ENCODE results near the gene EFCAB8.

EFCAB8 gene

DNA sequence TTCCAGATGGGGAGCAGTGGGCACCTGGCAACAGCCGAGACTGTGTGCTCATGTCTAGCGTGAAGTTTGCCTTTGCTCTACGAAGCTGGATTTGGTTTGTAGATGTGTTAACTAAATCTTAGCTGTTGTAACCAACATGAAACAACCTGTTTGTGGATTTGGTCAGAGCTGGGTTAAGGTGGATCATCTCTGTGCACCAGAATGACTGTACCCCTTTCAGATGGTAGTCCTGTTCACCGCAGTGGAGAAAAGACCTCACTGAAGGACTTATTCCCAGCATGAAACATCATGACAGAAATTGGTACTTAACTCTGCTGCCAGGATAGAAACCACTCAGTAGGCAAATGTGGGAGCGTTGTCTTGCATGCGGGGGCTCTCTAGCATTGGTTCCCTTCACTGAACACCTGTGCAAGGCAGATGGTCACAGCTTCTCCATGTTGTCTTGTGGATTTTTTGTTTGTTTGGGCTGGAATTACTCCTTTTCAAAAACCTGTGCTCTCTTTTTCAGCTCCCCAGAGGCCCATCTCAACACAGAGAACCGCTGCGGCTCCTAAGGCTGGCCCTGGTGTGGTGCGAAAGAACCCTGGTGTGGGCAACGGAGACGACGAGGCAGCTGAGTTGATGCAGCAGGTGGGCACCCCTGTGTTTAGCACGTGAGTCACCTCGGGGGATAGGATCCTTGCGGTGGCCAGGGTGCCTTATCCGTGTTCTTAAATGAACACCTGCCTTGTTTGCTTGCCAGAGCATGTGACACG lies 19.3 kb upstream of the EFCAB8 start:
- TF ChIP-seq ARNTL (CRISPR knock-in tag; IDR thresholded peaks at IDR 0.05; ENCODE audit: borderline replicate concordance, low read depth) (no peak), TOX (CRISPR knock-in tag; IDR thresholded peaks at IDR 0.05; ENCODE audit: borderline replicate concordance) (no peak), RARB (CRISPR knock-in tag; IDR thresholded peaks at IDR 0.05) (no peak), GLIS3 (CRISPR knock-in tag; IDR thresholded peaks at IDR 0.05) (no peak), ZNF70 (CRISPR knock-in tag; IDR thresholded peaks at IDR 0.05) (no peak)
- TF ChIP-seq, protein P1, sequence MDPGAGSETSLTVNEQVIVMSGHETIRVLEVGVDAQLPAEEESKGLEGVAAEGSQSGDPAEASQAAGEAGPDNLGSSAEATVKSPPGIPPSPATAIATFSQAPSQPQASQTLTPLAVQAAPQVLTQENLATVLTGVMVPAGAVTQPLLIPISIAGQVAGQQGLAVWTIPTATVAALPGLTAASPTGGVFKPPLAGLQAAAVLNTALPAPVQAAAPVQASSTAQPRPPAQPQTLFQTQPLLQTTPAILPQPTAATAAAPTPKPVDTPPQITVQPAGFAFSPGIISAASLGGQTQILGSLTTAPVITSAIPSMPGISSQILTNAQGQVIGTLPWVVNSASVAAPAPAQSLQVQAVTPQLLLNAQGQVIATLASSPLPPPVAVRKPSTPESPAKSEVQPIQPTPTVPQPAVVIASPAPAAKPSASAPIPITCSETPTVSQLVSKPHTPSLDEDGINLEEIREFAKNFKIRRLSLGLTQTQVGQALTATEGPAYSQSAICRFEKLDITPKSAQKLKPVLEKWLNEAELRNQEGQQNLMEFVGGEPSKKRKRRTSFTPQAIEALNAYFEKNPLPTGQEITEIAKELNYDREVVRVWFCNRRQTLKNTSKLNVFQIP (CRISPR knock-in tag; IDR thresholded peaks at IDR 0.05; ENCODE audit: borderline replicate concordance, low read depth) = no peak
- TF ChIP-seq, protein P2, sequence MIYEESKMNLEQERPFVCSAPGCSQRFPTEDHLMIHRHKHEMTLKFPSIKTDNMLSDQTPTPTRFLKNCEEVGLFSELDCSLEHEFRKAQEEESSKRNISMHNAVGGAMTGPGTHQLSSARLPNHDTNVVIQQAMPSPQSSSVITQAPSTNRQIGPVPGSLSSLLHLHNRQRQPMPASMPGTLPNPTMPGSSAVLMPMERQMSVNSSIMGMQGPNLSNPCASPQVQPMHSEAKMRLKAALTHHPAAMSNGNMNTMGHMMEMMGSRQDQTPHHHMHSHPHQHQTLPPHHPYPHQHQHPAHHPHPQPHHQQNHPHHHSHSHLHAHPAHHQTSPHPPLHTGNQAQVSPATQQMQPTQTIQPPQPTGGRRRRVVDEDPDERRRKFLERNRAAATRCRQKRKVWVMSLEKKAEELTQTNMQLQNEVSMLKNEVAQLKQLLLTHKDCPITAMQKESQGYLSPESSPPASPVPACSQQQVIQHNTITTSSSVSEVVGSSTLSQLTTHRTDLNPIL (CRISPR knock-in tag; IDR thresholded peaks at IDR 0.05; ENCODE audit: low read depth) = no peak
- TF ChIP-seq, protein P3, sequence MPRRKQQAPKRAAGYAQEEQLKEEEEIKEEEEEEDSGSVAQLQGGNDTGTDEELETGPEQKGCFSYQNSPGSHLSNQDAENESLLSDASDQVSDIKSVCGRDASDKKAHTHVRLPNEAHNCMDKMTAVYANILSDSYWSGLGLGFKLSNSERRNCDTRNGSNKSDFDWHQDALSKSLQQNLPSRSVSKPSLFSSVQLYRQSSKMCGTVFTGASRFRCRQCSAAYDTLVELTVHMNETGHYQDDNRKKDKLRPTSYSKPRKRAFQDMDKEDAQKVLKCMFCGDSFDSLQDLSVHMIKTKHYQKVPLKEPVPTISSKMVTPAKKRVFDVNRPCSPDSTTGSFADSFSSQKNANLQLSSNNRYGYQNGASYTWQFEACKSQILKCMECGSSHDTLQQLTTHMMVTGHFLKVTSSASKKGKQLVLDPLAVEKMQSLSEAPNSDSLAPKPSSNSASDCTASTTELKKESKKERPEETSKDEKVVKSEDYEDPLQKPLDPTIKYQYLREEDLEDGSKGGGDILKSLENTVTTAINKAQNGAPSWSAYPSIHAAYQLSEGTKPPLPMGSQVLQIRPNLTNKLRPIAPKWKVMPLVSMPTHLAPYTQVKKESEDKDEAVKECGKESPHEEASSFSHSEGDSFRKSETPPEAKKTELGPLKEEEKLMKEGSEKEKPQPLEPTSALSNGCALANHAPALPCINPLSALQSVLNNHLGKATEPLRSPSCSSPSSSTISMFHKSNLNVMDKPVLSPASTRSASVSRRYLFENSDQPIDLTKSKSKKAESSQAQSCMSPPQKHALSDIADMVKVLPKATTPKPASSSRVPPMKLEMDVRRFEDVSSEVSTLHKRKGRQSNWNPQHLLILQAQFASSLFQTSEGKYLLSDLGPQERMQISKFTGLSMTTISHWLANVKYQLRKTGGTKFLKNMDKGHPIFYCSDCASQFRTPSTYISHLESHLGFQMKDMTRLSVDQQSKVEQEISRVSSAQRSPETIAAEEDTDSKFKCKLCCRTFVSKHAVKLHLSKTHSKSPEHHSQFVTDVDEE (CRISPR knock-in tag; IDR thresholded peaks at IDR 0.05) = no peak
- TF ChIP-seq, protein P4, sequence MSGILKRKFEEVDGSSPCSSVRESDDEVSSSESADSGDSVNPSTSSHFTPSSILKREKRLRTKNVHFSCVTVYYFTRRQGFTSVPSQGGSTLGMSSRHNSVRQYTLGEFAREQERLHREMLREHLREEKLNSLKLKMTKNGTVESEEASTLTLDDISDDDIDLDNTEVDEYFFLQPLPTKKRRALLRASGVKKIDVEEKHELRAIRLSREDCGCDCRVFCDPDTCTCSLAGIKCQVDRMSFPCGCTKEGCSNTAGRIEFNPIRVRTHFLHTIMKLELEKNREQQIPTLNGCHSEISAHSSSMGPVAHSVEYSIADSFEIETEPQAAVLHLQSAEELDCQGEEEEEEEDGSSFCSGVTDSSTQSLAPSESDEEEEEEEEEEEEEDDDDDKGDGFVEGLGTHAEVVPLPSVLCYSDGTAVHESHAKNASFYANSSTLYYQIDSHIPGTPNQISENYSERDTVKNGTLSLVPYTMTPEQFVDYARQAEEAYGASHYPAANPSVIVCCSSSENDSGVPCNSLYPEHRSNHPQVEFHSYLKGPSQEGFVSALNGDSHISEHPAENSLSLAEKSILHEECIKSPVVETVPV (CRISPR knock-in tag; IDR thresholded peaks at IDR 0.05) = no peak
- no peak for ATAC-seq

DNA sequence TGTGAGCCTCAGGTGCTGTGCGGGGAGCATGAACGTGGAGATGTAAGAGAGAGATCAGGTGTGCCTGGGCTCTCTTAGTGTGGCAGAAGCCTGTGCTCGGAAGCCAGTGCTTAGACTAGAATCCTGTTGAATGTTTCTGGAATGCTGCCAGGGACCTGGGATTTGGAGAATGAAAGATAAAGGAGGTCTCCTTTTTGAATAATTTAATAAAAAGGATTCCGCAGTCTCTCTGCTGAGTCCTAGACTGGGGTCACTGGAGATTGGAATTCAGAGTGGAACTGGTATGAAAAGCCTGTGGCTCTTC lies 18.8 kb upstream of the EFCAB8 start:
- TF ChIP-seq TCF4 (CRISPR knock-in tag; IDR thresholded peaks at IDR 0.05; ENCODE audit: borderline replicate concordance) (no peak), RARB (CRISPR knock-in tag; IDR thresholded peaks at IDR 0.05) (no peak), ZFP3 (CRISPR knock-in tag; IDR thresholded peaks at IDR 0.05) (no peak), ZC3H10 (CRISPR knock-in tag; IDR thresholded peaks at IDR 0.05) (no peak), TOX (CRISPR knock-in tag; IDR thresholded peaks at IDR 0.05; ENCODE audit: borderline replicate concordance) (no peak), ISL1 (CRISPR knock-in tag; IDR thresholded peaks at IDR 0.05) (no peak), BACH2 (CRISPR knock-in tag; IDR thresholded peaks at IDR 0.05; ENCODE audit: borderline replicate concordance) (no peak), ESRRG (CRISPR knock-in tag; IDR thresholded peaks at IDR 0.05) (no peak), OSR1 (CRISPR knock-in tag; IDR thresholded peaks at IDR 0.05) (no peak), SNAI2 (CRISPR knock-in tag; IDR thresholded peaks at IDR 0.05) (no peak), GLIS3 (CRISPR knock-in tag; IDR thresholded peaks at IDR 0.05) (no peak), ZNF565 (CRISPR knock-in tag; conservative IDR thresholded peaks at IDR 0.05; ENCODE audit: low read depth) (no peak), ZNF70 (CRISPR knock-in tag; IDR thresholded peaks at IDR 0.05) (no peak), ARNTL (CRISPR knock-in tag; IDR thresholded peaks at IDR 0.05; ENCODE audit: borderline replicate concordance, low read depth) (no peak)
- TF ChIP-seq, protein P5, sequence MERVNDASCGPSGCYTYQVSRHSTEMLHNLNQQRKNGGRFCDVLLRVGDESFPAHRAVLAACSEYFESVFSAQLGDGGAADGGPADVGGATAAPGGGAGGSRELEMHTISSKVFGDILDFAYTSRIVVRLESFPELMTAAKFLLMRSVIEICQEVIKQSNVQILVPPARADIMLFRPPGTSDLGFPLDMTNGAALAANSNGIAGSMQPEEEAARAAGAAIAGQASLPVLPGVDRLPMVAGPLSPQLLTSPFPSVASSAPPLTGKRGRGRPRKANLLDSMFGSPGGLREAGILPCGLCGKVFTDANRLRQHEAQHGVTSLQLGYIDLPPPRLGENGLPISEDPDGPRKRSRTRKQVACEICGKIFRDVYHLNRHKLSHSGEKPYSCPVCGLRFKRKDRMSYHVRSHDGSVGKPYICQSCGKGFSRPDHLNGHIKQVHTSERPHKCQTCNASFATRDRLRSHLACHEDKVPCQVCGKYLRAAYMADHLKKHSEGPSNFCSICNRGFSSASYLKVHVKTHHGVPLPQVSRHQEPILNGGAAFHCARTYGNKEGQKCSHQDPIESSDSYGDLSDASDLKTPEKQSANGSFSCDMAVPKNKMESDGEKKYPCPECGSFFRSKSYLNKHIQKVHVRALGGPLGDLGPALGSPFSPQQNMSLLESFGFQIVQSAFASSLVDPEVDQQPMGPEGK (CRISPR knock-in tag; IDR thresholded peaks at IDR 0.05; ENCODE audit: borderline replicate concordance) = no peak
- TF ChIP-seq, protein P2 (CRISPR knock-in tag; IDR thresholded peaks at IDR 0.05; ENCODE audit: low read depth) = no peak
- TF ChIP-seq, protein P4 (CRISPR knock-in tag; IDR thresholded peaks at IDR 0.05) = no peak
- ATAC-seq = no peak

Measured in SK-N-SH treated with all-trans-retinoic acid at 6 μM for 48 hours (cell line).